ENCODE data around the gene WWOX.

GRCh38 chr16:78735337-78735736 lies 635.9 kb downstream of the WWOX start:
- TF ChIP-seq, protein P1, sequence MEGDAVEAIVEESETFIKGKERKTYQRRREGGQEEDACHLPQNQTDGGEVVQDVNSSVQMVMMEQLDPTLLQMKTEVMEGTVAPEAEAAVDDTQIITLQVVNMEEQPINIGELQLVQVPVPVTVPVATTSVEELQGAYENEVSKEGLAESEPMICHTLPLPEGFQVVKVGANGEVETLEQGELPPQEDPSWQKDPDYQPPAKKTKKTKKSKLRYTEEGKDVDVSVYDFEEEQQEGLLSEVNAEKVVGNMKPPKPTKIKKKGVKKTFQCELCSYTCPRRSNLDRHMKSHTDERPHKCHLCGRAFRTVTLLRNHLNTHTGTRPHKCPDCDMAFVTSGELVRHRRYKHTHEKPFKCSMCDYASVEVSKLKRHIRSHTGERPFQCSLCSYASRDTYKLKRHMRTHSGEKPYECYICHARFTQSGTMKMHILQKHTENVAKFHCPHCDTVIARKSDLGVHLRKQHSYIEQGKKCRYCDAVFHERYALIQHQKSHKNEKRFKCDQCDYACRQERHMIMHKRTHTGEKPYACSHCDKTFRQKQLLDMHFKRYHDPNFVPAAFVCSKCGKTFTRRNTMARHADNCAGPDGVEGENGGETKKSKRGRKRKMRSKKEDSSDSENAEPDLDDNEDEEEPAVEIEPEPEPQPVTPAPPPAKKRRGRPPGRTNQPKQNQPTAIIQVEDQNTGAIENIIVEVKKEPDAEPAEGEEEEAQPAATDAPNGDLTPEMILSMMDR (conservative IDR thresholded peaks at IDR 0.05; ENCODE audit: low read depth, low read length): no peak
- TF ChIP-seq EZH2 (IDR thresholded peaks at IDR 0.05; ENCODE audit: borderline replicate concordance, low read depth, low read length, poor library complexity, severe bottlenecking): no peak

Measured in A673 (cell line).